ENCODE data around the gene ORMDL3. TPM values are rescaled to one million over a fixed set of nuclear protein-coding genes. Genes with fewer than 3 reads are reported as not detected.
"Not testable (repeated sequence)": the region's sequence is repeated elsewhere in the genome, so short reads cannot be mapped to it uniquely, and the experiment has no call there.

ORMDL3 gene
- total RNA-seq, 1 experiment from 2014 or later = 55.1 TPM

GRCh38 chr17:39949028-39949427 is 21.6 kb upstream of the ORMDL3 start:
- intact Hi-C loops (cut with micrococcal nuclease; ENCODE audit: unreplicated experiment) = no loop called here

GRCh38 chr17:39948489-39948828 is 21.1 kb upstream of the ORMDL3 start:
- H3K4me1 ChIP-seq (ENCODE audit: control insufficient read depth, insufficient read depth, low read length); CTCF ChIA-PET; POLR2A ChIA-PET; ATAC-seq; H3K9me3 ChIP-seq (ENCODE audit: control insufficient read depth, insufficient read depth, low read depth, low read length); BruUV-seq (replicated peaks); H3K27ac ChIP-seq (ENCODE audit: low read length); H3K27me3 ChIP-seq (ENCODE audit: control insufficient read depth, insufficient read depth, low read length); H3K4me3 ChIP-seq (ENCODE audit: low read depth in 2 of 2, low read length in 2 of 2); in situ Hi-C loops (cut with HindIII; ENCODE audit: low pct_unique_long_range_greater_than_20kb, low sequenced_read_pairs); DNase-seq (ENCODE audit: low read depth, low spot score); H3K36me3 ChIP-seq (ENCODE audit: control insufficient read depth, insufficient read depth, low read length); intact Hi-C loops (cut with micrococcal nuclease; ENCODE audit: unreplicated experiment): not testable (repeated sequence)

More at GRCh38 chr17:39949028-39949427, 21.6 kb upstream of the ORMDL3 start:
- H3K36me3 ChIP-seq (ENCODE audit: control insufficient read depth, insufficient read depth, low read length) = no peaks in the 10 kb centered on the region
- H3K27me3 ChIP-seq (ENCODE audit: control insufficient read depth, insufficient read depth, low read length) = no peaks in the 10 kb centered on the region
- no peak for TF ChIP-seq SIN3A (IDR thresholded peaks at IDR 0.05; ENCODE audit: borderline replicate concordance, insufficient read depth, low read depth, low read length)
- no peak for TF ChIP-seq POLR2AphosphoS5 (IDR thresholded peaks at IDR 0.05; ENCODE audit: low read depth, low read length)
- no peak for TF ChIP-seq CTCF (IDR thresholded peaks at IDR 0.05)
- TF ChIP-seq TCF7L2 (IDR thresholded peaks at IDR 0.05; ENCODE audit: low read depth, low read length) = no peak
- no peak for TF ChIP-seq REST (IDR thresholded peaks at IDR 0.05; ENCODE audit: insufficient read depth in 1 of 2, low read depth in 2 of 2, low read length in 1 of 2)
- no peaks in the 10 kb centered on the region; the same call in 1 of the 2 replicates for H3K4me1 ChIP-seq (ENCODE audit: control insufficient read depth, insufficient read depth, low read length)
- ChIA-PET POLR2A (no interaction called here), CTCF (no interaction called here)
- no TSS peak for BruUV-seq (replicated peaks)
- no peak overlapping the region for H3K27ac ChIP-seq (ENCODE audit: low read length)
- DNase-seq (ENCODE audit: low read depth, low spot score) (no peak), ATAC-seq (no peak)
- H3K9me3 ChIP-seq (ENCODE audit: control insufficient read depth, insufficient read depth, low read depth, low read length) = no peaks in the 10 kb centered on the region
- in situ Hi-C loops (cut with HindIII; ENCODE audit: low pct_unique_long_range_greater_than_20kb, low sequenced_read_pairs) = no loop called here
- H3K4me3 ChIP-seq (ENCODE audit: low read depth in 2 of 2, low read length in 2 of 2) = no peak overlapping the region

GRCh38 chr17:39946551-39947330 is 19.3 kb upstream of the ORMDL3 start:
- no peak overlapping the region for H3K27ac ChIP-seq (ENCODE audit: low read length)
- CTCF ChIA-PET = no interaction called here
- H3K27me3 ChIP-seq (ENCODE audit: control insufficient read depth, insufficient read depth, low read length) = no peaks in the 10 kb centered on the region
- H3K4me1 ChIP-seq (ENCODE audit: control insufficient read depth, insufficient read depth, low read length) = no peaks in the 10 kb centered on the region
- BruUV-seq (replicated peaks) = no TSS peak
- no peaks in the 10 kb centered on the region for H3K36me3 ChIP-seq (ENCODE audit: control insufficient read depth, insufficient read depth, low read length)
- intact Hi-C loops (cut with micrococcal nuclease; ENCODE audit: unreplicated experiment) (no loop called here), in situ Hi-C loops (cut with HindIII; ENCODE audit: low pct_unique_long_range_greater_than_20kb, low sequenced_read_pairs) (no loop called here)
- no peak for ATAC-seq
- no peaks in the 10 kb centered on the region for H3K9me3 ChIP-seq (ENCODE audit: control insufficient read depth, insufficient read depth, low read depth, low read length)
- DNase-seq (ENCODE audit: low read depth, low spot score) = no peak
- no peak overlapping the region for H3K4me3 ChIP-seq (ENCODE audit: low read depth in 2 of 2, low read length in 2 of 2)
- POLR2A ChIA-PET = no interaction called here
- TF ChIP-seq SIN3A (IDR thresholded peaks at IDR 0.05; ENCODE audit: borderline replicate concordance, insufficient read depth, low read depth, low read length) (no peak), TCF7L2 (IDR thresholded peaks at IDR 0.05; ENCODE audit: low read depth, low read length) (no peak), REST (IDR thresholded peaks at IDR 0.05; ENCODE audit: insufficient read depth in 1 of 2, low read depth in 2 of 2, low read length in 1 of 2) (no peak), CTCF (IDR thresholded peaks at IDR 0.05) (no peak), POLR2AphosphoS5 (IDR thresholded peaks at IDR 0.05; ENCODE audit: low read depth, low read length) (no peak)
